ENCODE results near the gene PRKCSH. TPM values are rescaled to one million over a fixed set of nuclear protein-coding genes. Genes with fewer than 3 reads are reported as not detected.

The PRKCSH gene
- total RNA-seq, 1 experiment from 2014 or later, result 399 TPM

DNA sequence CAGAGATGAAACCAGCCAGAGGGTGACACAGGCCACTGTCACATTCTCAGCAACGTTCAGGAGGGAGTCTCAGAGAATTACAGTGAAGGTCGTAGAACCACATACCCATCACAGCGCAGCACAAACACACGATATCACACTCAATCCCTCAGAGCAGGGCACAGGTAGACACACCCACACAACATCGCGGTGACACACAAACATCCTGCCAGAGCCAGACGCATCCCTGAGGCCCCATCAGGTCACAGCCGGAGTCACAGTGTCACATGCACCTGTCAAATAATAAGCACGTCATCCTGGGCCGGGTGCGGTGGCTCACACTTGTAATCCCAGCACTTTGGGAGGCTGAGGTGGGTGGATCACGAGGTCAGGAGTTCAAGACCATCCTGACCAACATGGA lies 28.0 kb downstream of the PRKCSH start:
- POLR2A ChIA-PET, result interaction anchor here (0.7 kb wide), 3 partner anchors 20 to 114 kb away, joined by 4 to 11 read pairs (median 6); partner anchors contain the start of gene ACP5
- no peak for ATAC-seq

DNA sequence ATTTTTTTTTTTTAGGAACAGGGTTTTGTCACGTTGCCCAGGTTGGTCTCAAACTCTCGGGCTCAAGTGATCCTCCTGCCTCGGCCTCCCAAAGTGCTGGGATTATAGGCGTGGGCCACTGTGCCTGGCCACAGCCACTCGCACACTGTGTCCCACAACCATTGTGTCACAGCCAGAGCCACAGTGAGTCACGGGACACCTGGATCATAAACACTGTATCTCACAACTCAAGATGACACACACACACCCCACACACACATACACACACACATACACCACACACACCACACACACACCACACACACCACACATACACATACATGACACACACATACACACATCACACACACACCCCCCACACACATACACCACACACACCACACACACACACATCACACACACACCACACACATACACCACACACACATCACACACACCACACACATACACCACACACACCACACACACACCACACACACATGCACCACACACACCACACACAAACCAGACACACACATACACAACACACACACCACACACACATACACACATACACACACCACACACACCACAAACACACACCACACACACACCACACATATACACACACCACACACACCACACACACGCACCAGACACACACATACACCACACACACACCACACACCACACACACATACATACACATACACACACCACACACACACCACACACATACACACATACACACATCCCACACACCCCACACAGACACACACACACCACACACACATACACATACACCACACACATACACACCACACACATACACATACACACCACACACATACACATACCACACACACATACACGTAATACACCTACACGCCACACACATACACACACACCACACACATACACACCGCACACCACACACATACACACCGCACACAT lies 29.2 kb downstream of the PRKCSH start:
- no peaks in the 10 kb centered on the region for H3K9me3 ChIP-seq (ENCODE audit: control insufficient read depth, insufficient read depth, low read depth, low read length)
- CTCF ChIA-PET, result no interaction called here

More for the DNA sequence above, 28.0 kb downstream of the PRKCSH start:
- Histone ChIP-seq H3K4me1 (ENCODE audit: control insufficient read depth, insufficient read depth, low read length) (no peaks in the 10 kb centered on the region), H3K27ac (ENCODE audit: low read length) (no peak overlapping the region), H3K27me3 (ENCODE audit: control insufficient read depth, insufficient read depth, low read length) (no peaks in the 10 kb centered on the region), H3K36me3 (ENCODE audit: control insufficient read depth, insufficient read depth, low read length) (no peaks in the 10 kb centered on the region), H3K4me3 (ENCODE audit: low read depth in 2 of 2, low read length in 2 of 2) (no peak overlapping the region), H3K9me3 (ENCODE audit: control insufficient read depth, insufficient read depth, low read depth, low read length) (no peaks in the 10 kb centered on the region)
- DNase-seq (ENCODE audit: low read depth, low spot score), result no peak
- in situ Hi-C loops (cut with HindIII; ENCODE audit: low pct_unique_long_range_greater_than_20kb, low sequenced_read_pairs), result no loop called here
- CTCF ChIA-PET, result no interaction called here
- TF ChIP-seq, protein P1, sequence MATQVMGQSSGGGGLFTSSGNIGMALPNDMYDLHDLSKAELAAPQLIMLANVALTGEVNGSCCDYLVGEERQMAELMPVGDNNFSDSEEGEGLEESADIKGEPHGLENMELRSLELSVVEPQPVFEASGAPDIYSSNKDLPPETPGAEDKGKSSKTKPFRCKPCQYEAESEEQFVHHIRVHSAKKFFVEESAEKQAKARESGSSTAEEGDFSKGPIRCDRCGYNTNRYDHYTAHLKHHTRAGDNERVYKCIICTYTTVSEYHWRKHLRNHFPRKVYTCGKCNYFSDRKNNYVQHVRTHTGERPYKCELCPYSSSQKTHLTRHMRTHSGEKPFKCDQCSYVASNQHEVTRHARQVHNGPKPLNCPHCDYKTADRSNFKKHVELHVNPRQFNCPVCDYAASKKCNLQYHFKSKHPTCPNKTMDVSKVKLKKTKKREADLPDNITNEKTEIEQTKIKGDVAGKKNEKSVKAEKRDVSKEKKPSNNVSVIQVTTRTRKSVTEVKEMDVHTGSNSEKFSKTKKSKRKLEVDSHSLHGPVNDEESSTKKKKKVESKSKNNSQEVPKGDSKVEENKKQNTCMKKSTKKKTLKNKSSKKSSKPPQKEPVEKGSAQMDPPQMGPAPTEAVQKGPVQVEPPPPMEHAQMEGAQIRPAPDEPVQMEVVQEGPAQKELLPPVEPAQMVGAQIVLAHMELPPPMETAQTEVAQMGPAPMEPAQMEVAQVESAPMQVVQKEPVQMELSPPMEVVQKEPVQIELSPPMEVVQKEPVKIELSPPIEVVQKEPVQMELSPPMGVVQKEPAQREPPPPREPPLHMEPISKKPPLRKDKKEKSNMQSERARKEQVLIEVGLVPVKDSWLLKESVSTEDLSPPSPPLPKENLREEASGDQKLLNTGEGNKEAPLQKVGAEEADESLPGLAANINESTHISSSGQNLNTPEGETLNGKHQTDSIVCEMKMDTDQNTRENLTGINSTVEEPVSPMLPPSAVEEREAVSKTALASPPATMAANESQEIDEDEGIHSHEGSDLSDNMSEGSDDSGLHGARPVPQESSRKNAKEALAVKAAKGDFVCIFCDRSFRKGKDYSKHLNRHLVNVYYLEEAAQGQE (IDR thresholded peaks at IDR 0.05; ENCODE audit: insufficient read depth in 1 of 2, low read depth in 2 of 2, low read length in 1 of 2), result no peak
- TF ChIP-seq TCF7L2 (IDR thresholded peaks at IDR 0.05; ENCODE audit: low read depth, low read length) (no peak), POLR2AphosphoS5 (IDR thresholded peaks at IDR 0.05; ENCODE audit: low read depth, low read length) (no peak), SIN3A (IDR thresholded peaks at IDR 0.05; ENCODE audit: borderline replicate concordance, insufficient read depth, low read depth, low read length) (no peak)
- TF ChIP-seq, protein P2, sequence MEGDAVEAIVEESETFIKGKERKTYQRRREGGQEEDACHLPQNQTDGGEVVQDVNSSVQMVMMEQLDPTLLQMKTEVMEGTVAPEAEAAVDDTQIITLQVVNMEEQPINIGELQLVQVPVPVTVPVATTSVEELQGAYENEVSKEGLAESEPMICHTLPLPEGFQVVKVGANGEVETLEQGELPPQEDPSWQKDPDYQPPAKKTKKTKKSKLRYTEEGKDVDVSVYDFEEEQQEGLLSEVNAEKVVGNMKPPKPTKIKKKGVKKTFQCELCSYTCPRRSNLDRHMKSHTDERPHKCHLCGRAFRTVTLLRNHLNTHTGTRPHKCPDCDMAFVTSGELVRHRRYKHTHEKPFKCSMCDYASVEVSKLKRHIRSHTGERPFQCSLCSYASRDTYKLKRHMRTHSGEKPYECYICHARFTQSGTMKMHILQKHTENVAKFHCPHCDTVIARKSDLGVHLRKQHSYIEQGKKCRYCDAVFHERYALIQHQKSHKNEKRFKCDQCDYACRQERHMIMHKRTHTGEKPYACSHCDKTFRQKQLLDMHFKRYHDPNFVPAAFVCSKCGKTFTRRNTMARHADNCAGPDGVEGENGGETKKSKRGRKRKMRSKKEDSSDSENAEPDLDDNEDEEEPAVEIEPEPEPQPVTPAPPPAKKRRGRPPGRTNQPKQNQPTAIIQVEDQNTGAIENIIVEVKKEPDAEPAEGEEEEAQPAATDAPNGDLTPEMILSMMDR (IDR thresholded peaks at IDR 0.05), result no peak
- intact Hi-C loops (cut with micrococcal nuclease; ENCODE audit: unreplicated experiment), result no loop called here
- no TSS peak for BruUV-seq (replicated peaks)

More for the DNA sequence above, 29.2 kb downstream of the PRKCSH start:
- Histone ChIP-seq H3K4me1 (ENCODE audit: control insufficient read depth, insufficient read depth, low read length) (no peaks in the 10 kb centered on the region), H3K27me3 (ENCODE audit: control insufficient read depth, insufficient read depth, low read length) (no peaks in the 10 kb centered on the region), H3K4me3 (ENCODE audit: low read depth in 2 of 2, low read length in 2 of 2) (no peak overlapping the region), H3K36me3 (ENCODE audit: control insufficient read depth, insufficient read depth, low read length) (no peaks in the 10 kb centered on the region), H3K27ac (ENCODE audit: low read length) (no peak overlapping the region)
- intact Hi-C loops (cut with micrococcal nuclease; ENCODE audit: unreplicated experiment), result no loop called here
- in situ Hi-C loops (cut with HindIII; ENCODE audit: low pct_unique_long_range_greater_than_20kb, low sequenced_read_pairs), result no loop called here
- POLR2A ChIA-PET, result no interaction called here
- ATAC-seq, result no peak
- DNase-seq (ENCODE audit: low read depth, low spot score), result no peak
- BruUV-seq (replicated peaks), result no TSS peak
- TF ChIP-seq TCF7L2 (IDR thresholded peaks at IDR 0.05; ENCODE audit: low read depth, low read length) (no peak), SIN3A (IDR thresholded peaks at IDR 0.05; ENCODE audit: borderline replicate concordance, insufficient read depth, low read depth, low read length) (no peak), POLR2AphosphoS5 (IDR thresholded peaks at IDR 0.05; ENCODE audit: low read depth, low read length) (no peak)

Data from Panc1 (cell line).